Mucosa of stomach (tissue), 1 donor: Measurements from ENCODE around the gene IDE.
"Not testable (repeated sequence)": the region's sequence is repeated elsewhere in the genome, so short reads cannot be mapped to it uniquely, and the experiment has no call there.

Experiments used
- H3K27me3 ChIP-seq: one replicate; pipeline ENCODE4 v1.7.0; 2013; ENCODE audit warnings: mild to moderate bottlenecking, low read length; ENCODE audit not compliant: control insufficient read depth, insufficient read depth
- H3K36me3 ChIP-seq: one replicate; pipeline ENCODE4 v1.7.0; 2013; ENCODE audit warnings: low read length; ENCODE audit not compliant: control insufficient read depth, insufficient read depth
- H3K4me1 ChIP-seq: one replicate; pipeline ENCODE4 v1.7.0; 2013; ENCODE audit warnings: mild to moderate bottlenecking, low read length; ENCODE audit not compliant: control insufficient read depth, insufficient read depth
- H3K4me3 ChIP-seq: one replicate; pipeline ENCODE4 v1.7.0; 2013; ENCODE audit warnings: low read length
- H3K9ac ChIP-seq: one replicate; pipeline ENCODE4 v1.7.0; 2013; ENCODE audit warnings: mild to moderate bottlenecking, low read length, moderate library complexity
- H3K9me3 ChIP-seq: one replicate; pipeline ENCODE4 v1.7.0; 2013; ENCODE audit warnings: mild to moderate bottlenecking, low read length, moderate library complexity; ENCODE audit not compliant: control insufficient read depth
- donor health status: Pancreatic carcinoma.

IDE gene

DNA sequence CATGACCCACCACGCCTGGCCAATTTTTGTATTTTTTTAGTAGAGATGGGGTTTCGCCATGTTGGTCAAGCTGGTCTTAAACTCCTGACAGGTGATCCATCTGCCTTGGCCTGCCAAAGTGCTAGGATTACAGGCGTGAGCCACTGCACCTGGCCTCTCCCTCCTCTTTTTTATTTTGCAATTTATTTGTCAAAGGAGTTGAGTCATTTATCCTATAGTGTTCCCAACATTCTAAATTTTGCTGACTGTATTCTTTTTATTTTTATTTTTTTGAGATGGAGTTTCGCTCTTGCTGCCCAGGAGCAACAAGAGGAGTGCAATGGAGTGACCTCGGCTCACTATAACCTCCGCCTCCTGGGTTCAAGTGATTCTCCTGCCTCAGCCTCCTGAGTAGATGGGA, 8.5 kb upstream of the IDE start:
- H3K27me3 ChIP-seq, H3K9me3 ChIP-seq, H3K36me3 ChIP-seq, H3K9ac ChIP-seq, H3K4me3 ChIP-seq, H3K4me1 ChIP-seq: not testable (repeated sequence)

GRCh38 chr10:92575961-92576360, 2.1 kb upstream of the IDE start:
- H3K9me3 ChIP-seq, result no peaks in the 10 kb centered on the region
- no peaks in the 10 kb centered on the region for H3K36me3 ChIP-seq
- H3K4me1 ChIP-seq, result peaks cover 21% of the 10 kb centered on the region
- no peak overlapping the region for H3K9ac ChIP-seq
- H3K4me3 ChIP-seq, result no peak overlapping the region
- no peaks in the 10 kb centered on the region for H3K27me3 ChIP-seq

DNA sequence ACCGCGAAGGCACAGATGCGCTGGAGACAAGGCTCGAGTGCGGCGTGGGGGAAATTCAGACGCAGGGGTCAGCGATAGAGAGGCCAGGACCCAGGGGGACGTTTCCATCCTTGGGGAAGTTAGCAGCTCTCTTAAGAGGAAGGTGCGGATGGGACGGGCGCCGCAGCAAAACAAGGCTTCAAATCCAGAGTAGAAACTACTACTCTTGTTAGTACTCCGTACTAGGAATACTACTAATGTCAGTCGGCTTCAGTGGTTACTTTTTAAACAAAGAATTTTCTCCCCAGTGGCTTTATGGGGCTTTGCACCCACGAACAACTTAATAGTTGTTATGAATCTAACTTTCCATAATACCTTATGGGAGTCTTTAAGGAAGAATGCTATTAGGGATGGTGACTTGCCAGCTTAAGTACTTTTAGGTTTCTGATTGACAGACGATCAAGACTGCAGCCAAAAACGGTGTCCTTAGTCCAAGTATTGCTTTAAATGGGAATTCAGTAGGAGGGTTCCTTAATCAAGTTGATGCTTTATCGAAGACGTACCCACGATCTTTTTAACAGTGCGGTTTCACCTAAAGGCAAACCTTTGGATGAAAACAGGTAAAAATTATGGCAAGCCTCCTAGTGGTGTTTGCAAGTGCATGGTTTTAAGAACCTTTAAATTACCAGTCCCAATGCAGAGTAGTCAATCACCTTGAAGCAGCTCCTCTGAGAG, 812 bp upstream of the IDE start:
- no peaks in the 10 kb centered on the region for H3K36me3 ChIP-seq
- peak overlapping the region; percentile 88 for H3K9ac ChIP-seq
- H3K9me3 ChIP-seq, result no peaks in the 10 kb centered on the region
- peaks cover 21% of the 10 kb centered on the region for H3K4me1 ChIP-seq
- H3K27me3 ChIP-seq, result no peaks in the 10 kb centered on the region
- peak overlapping the region; percentile 78 for H3K4me3 ChIP-seq

- Histone ChIP-seq H3K4me3 (peak overlapping the region; percentile 78), H3K9ac (peak overlapping the region; percentile 88), H3K27me3 (no peaks in the 10 kb centered on the region), H3K9me3 (no peaks in the 10 kb centered on the region), H3K36me3 (no peaks in the 10 kb centered on the region), H3K4me1 (peaks cover 21% of the 10 kb centered on the region)
These were observed 649 bp downstream of the IDE start for GRCh38 chr10:92573091-92573797.

DNA sequence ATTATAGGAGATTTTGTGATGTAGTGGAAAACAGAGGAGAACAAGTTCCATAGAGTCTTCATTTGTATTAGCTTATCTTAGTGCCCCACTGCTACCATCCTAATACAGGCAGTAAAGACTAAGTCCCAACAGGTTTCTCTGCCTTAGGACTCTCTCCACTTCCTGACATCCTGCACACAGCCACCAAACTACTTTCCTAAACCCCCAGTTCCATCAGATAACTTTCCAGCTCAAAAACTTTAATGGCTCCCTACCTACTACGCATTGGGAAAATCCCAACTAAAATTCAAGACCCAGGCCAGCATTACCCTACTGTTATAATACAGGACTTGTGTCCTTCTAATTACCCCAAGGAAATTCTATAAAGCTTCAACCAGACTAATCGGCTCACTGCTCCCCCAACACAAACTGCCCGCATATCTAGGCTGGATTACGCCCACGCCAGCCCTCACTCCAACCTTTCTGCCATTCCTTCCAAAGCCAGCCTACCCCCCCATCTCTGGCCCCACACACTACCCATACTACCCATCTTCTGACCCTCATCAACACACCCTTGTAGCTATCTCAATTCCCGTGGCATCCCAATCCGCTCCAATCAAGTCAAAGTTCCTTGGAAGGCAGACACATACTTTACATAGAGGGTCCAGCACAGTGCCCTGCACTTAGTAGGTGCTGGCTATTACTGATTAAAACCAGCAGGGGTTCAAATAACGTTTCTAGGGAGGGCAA, 1.4 kb downstream of the IDE start:
- Histone ChIP-seq H3K4me3 (peak overlapping the region; percentile 78), H3K9me3 (no peaks in the 10 kb centered on the region), H3K27me3 (no peaks in the 10 kb centered on the region), H3K4me1 (peaks cover 21% of the 10 kb centered on the region), H3K36me3 (no peaks in the 10 kb centered on the region), H3K9ac (peak overlapping the region; percentile 88)

DNA sequence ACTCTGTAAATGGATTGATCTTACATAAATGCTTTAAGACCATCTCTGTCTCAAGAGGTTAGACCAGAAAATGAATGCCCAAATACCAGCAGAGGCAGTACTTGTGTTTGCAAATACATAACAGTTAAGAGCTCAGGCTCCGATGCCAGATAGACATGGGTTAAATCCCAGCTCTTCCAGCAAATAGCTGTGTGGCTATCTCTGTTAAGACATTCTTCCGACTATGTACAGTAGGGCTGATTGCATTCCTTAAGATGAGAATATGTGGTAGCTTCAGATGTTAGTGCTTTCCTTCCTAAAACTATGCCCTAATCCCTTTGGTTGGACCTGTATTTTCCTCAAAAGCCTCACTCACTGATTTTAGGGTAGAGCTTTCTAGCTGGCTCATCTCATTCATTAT, 2.2 kb downstream of the IDE start:
- Histone ChIP-seq H3K36me3 (no peaks in the 10 kb centered on the region), H3K4me3 (no peak overlapping the region), H3K9ac (no peak overlapping the region), H3K27me3 (no peaks in the 10 kb centered on the region), H3K9me3 (no peaks in the 10 kb centered on the region), H3K4me1 (peaks cover 21% of the 10 kb centered on the region)

DNA sequence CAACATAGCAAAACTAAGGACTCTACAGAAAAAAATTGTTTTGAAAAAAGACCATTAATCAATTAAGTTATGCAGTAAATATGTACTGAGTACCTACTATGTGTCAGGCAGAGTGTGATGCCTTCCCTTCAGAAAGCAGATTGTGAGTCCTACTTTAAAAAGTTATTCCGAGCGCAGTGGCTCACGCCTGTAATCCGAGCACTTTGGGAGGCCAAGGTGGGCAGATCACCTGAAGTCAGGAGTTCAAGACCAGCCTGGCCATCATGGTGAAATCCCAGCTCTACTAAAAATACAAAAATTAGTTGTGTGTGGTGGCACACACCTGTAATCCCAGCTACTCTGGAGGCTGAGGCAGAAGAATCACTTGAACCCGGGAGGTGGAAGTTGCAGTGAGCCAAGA, 4.2 kb downstream of the IDE start:
- H3K36me3 ChIP-seq, H3K9ac ChIP-seq, H3K4me3 ChIP-seq, H3K27me3 ChIP-seq, H3K9me3 ChIP-seq: not testable (repeated sequence)
- peaks cover 16% of the 10 kb centered on the region for H3K4me1 ChIP-seq

DNA sequence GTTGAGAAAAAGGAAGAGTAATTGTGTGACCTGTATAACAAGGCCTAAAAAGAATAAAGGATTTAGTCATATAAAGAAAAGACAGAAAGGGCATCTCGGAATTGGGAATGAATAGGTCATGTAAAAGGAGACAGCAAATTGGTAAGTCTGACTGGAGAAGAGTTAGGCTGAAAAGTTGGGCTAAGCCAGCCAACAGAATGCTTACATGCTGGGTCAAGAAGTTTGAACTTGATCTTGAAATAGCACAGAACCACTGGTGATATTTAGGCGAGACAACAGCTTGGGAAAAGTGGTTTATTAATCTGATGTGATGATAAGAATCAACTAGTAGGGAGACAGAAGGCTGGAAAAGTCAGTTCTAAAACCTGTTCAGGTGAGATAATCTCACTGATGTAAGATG, 4.8 kb downstream of the IDE start:
- no peaks in the 10 kb centered on the region for H3K9me3 ChIP-seq
- no peaks in the 10 kb centered on the region for H3K36me3 ChIP-seq
- no peak overlapping the region for H3K9ac ChIP-seq
- no peak overlapping the region for H3K4me3 ChIP-seq
- no peaks in the 10 kb centered on the region for H3K27me3 ChIP-seq
- peaks cover 16% of the 10 kb centered on the region for H3K4me1 ChIP-seq

- no peak overlapping the region for H3K4me3 ChIP-seq
- H3K9me3 ChIP-seq, result no peaks in the 10 kb centered on the region
- H3K36me3 ChIP-seq, result no peaks in the 10 kb centered on the region
- no peaks in the 10 kb centered on the region for H3K27me3 ChIP-seq
- H3K9ac ChIP-seq, result no peak overlapping the region
- peaks cover 16% of the 10 kb centered on the region for H3K4me1 ChIP-seq
These were observed 5.8 kb downstream of the IDE start for GRCh38 chr10:92567952-92568600.

DNA sequence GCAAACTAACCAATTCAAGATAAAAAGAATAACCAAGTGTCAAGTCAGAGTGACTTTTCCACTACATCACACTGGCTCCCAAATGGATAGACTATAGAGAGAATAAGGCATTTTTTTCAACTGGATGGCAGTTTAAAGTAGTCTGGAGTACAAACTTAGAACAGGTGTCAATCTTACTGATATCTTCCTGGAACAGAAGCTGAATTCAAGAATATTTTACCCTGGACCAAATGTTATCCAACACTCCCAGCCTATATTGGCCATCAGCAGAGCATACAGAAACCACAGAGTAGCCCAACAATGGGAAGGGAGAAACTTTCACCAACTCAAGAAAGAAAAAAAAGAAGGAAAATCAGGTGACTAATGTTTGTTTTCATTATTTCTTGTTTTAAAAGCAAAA, 11.5 kb downstream of the IDE start:
- H3K4me3 ChIP-seq, result no peak overlapping the region
- H3K9me3 ChIP-seq, result no peaks in the 10 kb centered on the region
- H3K9ac ChIP-seq, result no peak overlapping the region
- no peaks in the 10 kb centered on the region for H3K4me1 ChIP-seq
- H3K36me3 ChIP-seq, result no peaks in the 10 kb centered on the region
- H3K27me3 ChIP-seq, result no peaks in the 10 kb centered on the region

- Histone ChIP-seq H3K4me1 (no peaks in the 10 kb centered on the region), H3K9ac (no peak overlapping the region), H3K9me3 (no peaks in the 10 kb centered on the region), H3K4me3 (no peak overlapping the region), H3K27me3 (no peaks in the 10 kb centered on the region), H3K36me3 (no peaks in the 10 kb centered on the region)
These were observed 14.8 kb downstream of the IDE start for GRCh38 chr10:92559046-92559445.

DNA sequence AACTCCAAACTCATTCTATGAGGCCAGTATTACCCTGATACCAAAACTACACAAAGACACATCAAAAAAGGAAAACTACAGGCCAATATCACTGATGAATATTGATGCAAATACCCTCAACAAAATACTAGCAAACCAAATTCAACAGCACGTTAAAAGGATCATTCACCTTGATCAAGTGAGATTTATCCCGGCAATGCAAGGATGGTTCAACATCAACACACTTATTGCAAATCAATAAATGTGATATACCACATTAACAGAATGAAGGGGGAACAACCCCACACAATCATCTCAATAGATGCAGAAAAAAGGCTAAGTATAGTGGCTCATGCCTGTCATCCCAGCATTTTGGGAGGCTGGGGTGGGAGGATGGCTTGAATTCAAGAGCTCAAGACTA, 19.9 kb downstream of the IDE start:
- Histone ChIP-seq H3K27me3 (no peaks in the 10 kb centered on the region), H3K4me3 (no peak overlapping the region), H3K9me3 (no peaks in the 10 kb centered on the region), H3K4me1 (no peaks in the 10 kb centered on the region), H3K36me3 (no peaks in the 10 kb centered on the region), H3K9ac (no peak overlapping the region)
